Adipocyte (in vitro differentiated cells): ENCODE data around the gene PHLPP2.

Source experiments
- DNase-seq: peaks from one replicate; pipeline ENCODE4 v3.0.0-alpha.2; 2015; ENCODE audit warnings: low read depth
- H3K27me3 ChIP-seq: replicated peaks from 2 replicates; pipeline ENCODE4 v1.7.0; 2013; ENCODE audit warnings: mild to moderate bottlenecking, low read length, moderate library complexity; ENCODE audit not compliant: control insufficient read depth, insufficient read depth
- H3K36me3 ChIP-seq: 2 replicates; pipeline ENCODE4 v1.7.0; 2013; ENCODE audit warnings: low read length, mild to moderate bottlenecking, moderate library complexity; ENCODE audit not compliant: control insufficient read depth, insufficient read depth, severe bottlenecking
- H3K4me1 ChIP-seq: 2 replicates; pipeline ENCODE4 v1.7.0; 2013; ENCODE audit warnings: mild to moderate bottlenecking, low read length, moderate library complexity; ENCODE audit not compliant: control insufficient read depth, insufficient read depth
- H3K4me3 ChIP-seq: 2 replicates; pipeline ENCODE4 v1.7.0; 2013; ENCODE audit warnings: mild to moderate bottlenecking, low read length, moderate library complexity
- H3K9ac ChIP-seq: 2 replicates; pipeline ENCODE4 v1.7.0; 2013; ENCODE audit warnings: mild to moderate bottlenecking, low read length, moderate library complexity
- H3K9me3 ChIP-seq: 2 replicates; pipeline ENCODE4 v1.7.0; 2013; ENCODE audit warnings: mild to moderate bottlenecking, low read length, moderate library complexity; ENCODE audit not compliant: control insufficient read depth

The PHLPP2 gene

DNA sequence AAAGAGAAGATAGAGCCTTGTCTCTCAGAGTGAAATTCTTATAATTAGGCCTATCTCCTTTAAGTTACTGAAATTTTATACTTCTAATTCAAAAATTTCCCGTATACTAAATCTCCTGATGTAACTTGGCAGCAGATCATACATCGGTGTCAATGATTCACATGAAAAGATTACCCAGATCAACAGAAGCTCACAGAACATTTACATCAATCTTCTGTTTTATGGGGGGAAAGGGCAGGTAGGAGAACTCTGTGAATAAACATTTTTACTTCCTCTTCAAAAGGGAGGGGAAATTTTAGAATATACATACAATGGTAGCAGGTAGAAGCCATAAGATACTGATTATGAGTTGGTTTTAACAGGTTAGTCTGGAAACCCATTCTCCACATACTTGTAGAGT, 43.1 kb downstream of the PHLPP2 start:
- peaks cover 55% of the 10 kb centered on the region for H3K36me3 ChIP-seq
- H3K4me1 ChIP-seq: no peaks in the 10 kb centered on the region
- no peak for DNase-seq
- H3K4me3 ChIP-seq: no peak overlapping the region
- H3K9ac ChIP-seq: no peak overlapping the region
- no peaks in the 10 kb centered on the region for H3K27me3 ChIP-seq
- H3K9me3 ChIP-seq: no peaks in the 10 kb centered on the region

DNA sequence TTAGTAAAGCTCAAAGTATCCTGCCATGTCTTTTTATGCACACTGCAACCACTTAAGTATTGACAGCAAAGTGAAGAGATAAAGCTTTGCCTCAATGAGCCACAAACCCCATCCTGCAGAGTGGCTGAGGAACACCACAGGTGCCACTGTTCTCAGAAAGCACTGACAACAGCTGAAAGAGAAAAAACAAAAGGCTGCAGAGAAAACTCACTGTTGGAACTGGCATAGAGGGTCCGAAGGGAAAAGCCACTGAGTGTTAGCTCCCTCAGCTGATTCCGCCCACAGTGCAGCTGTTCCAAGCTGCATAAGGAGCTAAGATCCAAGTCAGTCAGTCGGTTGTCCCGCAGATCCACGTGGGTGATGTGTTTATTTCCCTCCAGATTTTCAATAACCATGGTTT, 48.3 kb downstream of the PHLPP2 start:
- no peak overlapping the region for H3K9ac ChIP-seq
- no peaks in the 10 kb centered on the region for H3K27me3 ChIP-seq
- peaks cover 2% of the 10 kb centered on the region for H3K9me3 ChIP-seq
- H3K36me3 ChIP-seq: peaks cover 87% of the 10 kb centered on the region
- no peak for DNase-seq
- H3K4me3 ChIP-seq: no peak overlapping the region
- H3K4me1 ChIP-seq: no peaks in the 10 kb centered on the region

DNA sequence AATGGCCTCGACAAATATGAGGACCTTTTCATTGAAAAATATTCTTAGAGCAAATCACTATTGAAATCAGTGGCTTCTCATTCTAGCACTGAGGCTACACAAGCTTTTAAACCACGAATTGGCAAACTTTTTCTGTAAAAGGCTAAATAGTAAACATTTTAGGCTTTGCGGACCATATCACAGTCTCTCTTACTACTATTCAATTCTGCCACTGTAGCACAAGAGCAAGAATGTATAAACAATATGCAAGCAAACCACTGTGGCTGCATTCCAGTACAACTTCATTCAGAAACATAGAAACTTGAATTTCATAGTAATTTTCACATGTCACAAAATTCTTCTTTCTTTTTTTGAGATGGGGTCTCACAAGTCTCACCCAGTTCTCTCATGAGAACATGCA, 49.1 kb downstream of the PHLPP2 start:
- DNase-seq: peak; percentile 17
- peaks cover 86% of the 10 kb centered on the region for H3K36me3 ChIP-seq
- H3K27me3 ChIP-seq: no peaks in the 10 kb centered on the region
- H3K4me3 ChIP-seq: no peak overlapping the region
- H3K4me1 ChIP-seq: no peaks in the 10 kb centered on the region
- no peak overlapping the region for H3K9ac ChIP-seq
- H3K9me3 ChIP-seq: peaks cover 2% of the 10 kb centered on the region

DNA sequence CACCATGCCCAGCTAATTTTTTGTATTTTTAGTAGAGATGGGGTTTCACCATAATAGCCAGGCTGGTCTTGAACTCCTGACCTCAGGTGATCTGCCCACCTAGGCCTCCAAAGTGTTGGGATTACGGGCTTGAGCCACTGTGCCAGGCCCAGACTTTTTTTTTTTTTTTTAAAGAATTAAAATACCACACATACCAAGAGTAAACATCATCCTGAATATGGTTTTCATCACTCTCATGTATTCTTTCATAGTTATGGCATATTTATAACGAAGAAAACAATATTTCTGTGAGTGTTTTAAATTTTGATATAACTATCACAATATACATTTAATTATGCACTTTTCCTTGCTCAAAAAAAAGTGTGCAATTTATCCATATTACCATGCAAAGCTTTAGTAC, 50.3 kb downstream of the PHLPP2 start:
- peak; percentile 17 for DNase-seq
- Histone ChIP-seq H3K27me3 (no peaks in the 10 kb centered on the region), H3K9me3 (peaks cover 2% of the 10 kb centered on the region), H3K9ac (no peak overlapping the region), H3K4me3 (no peak overlapping the region), H3K36me3 (peaks cover 86% of the 10 kb centered on the region), H3K4me1 (no peaks in the 10 kb centered on the region)

DNA sequence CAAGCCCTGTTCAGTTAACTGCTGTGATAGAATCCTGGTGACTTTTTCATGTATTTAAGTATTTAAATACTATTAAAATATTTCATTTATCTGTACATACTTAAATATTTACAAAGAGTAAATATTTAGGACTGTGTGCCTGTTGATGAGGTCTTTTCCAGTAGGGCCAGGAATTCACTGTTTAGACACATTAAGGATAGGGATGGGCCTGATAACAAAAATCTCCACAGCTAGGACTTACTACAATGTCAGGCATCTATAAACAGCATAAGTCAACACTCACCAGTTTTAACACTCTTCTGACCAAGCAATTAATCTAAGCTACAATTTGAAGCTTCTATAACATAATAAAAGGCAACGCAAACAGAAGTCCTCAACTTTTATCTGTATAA, 50.9 kb downstream of the PHLPP2 start:
- H3K36me3 ChIP-seq: peaks cover 86% of the 10 kb centered on the region

DNA sequence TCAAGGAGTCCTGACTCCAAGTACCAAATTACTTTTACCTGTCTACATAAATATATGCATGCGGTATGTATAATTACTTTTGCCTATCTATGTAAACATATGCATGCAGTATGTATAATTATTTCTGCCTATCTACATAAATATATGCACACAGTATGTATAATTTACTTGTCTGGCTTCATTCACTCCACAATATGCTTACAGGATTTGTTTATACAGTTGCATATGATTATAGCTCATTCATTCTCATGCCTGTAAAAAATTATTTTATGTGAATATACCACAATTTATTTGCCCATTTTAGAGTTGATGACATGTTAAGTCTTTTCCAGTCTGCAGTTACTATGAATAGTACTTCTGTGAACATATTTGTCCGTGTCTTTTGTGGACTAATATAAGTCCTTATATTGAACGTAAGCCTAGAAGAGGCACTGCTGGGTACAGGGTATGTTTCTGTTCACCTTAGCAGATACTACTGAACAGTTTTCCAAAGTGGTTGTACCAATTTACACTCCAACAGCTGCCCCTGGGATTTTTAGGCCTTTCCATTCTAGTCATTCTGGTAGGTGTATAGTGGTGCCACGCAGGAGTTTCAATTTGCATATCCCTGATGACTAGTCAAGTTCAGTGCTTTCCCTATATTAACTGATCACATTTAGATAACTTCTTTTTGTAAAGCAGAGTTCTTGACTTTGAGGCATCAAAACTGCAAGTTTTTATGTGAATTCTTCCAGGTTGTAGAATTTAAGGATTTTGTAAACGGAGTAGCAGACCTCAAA, 51.5 kb downstream of the PHLPP2 start:
- Histone ChIP-seq H3K4me3 (no peak overlapping the region), H3K9me3 (peaks cover 2% of the 10 kb centered on the region), H3K36me3 (peaks cover 83% of the 10 kb centered on the region), H3K27me3 (no peaks in the 10 kb centered on the region), H3K4me1 (no peaks in the 10 kb centered on the region), H3K9ac (no peak overlapping the region)
- no peak for DNase-seq

More for the DNA sequence above, 50.9 kb downstream of the PHLPP2 start:
- no peak overlapping the region for H3K9ac ChIP-seq
- H3K4me3 ChIP-seq: no peak overlapping the region
- peaks cover 2% of the 10 kb centered on the region for H3K9me3 ChIP-seq
- no peaks in the 10 kb centered on the region for H3K27me3 ChIP-seq
- no peak for DNase-seq
- H3K4me1 ChIP-seq: no peaks in the 10 kb centered on the region

DNA sequence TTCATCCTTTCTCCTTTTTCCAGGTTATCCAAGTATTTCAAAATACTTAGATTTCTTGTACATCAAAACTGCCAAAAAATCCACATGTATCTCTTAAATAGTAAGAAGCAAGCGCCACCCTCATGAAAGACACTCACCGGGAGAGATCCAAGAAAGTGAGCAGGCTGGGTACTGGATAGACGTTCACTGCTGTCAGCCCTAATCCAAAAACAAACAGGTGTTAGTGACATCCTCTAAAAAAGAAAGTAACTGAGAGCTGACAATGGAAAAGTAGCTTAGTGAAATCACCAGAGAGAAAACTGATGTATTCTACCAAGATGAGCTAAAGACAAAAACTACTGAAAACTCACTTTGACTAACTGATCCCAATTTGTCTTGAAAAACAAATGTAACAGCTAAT, 52.4 kb downstream of the PHLPP2 start:
- Histone ChIP-seq H3K9me3 (peaks cover 2% of the 10 kb centered on the region), H3K4me3 (no peak overlapping the region), H3K4me1 (peaks cover 3% of the 10 kb centered on the region), H3K9ac (no peak overlapping the region), H3K27me3 (no peaks in the 10 kb centered on the region), H3K36me3 (peaks cover 78% of the 10 kb centered on the region)
- DNase-seq: no peak

DNA sequence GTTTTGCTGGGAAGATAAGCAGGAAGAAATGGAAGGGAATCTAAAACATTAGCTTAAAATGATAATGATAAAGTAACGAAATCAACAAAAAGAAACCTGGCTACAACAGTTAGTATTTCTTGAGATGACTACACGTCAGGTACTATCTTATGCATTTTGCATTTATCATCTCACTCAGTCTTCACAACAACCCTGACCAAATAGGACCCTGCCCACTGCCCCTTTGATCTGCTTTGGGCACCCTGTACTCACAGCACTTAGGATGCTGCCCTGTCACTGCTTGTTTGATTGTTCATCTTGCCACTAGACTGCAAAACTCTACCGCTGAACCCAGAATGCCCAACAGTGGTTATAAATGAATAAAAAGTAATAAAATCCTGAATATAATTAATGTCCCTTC, 53.3 kb downstream of the PHLPP2 start:
- Histone ChIP-seq H3K9ac (no peak overlapping the region), H3K27me3 (no peaks in the 10 kb centered on the region), H3K36me3 (peaks cover 80% of the 10 kb centered on the region), H3K9me3 (peaks cover 2% of the 10 kb centered on the region), H3K4me3 (no peak overlapping the region), H3K4me1 (peaks cover 13% of the 10 kb centered on the region)
- DNase-seq: no peak

DNA sequence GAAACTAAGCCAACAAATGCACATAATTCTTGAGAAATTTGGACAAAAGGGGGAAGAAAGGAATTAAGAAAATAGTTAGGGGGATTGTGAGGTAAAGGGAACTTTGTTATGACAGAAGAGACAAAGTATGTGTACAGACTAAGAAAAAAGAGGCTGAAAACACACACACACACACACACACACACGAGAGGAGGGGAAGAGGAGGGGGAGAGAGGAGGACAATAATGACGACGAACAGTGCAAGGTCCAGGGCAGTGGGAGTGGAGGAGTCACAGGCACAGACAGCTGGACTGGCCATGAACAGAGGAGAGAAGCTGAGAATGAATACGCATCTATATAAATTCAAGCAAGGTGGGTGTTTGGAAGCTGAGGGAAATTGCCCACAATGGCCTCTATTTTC, 54.0 kb downstream of the PHLPP2 start:
- no peak overlapping the region for H3K9ac ChIP-seq
- H3K27me3 ChIP-seq: no peaks in the 10 kb centered on the region
- H3K9me3 ChIP-seq: peaks cover 2% of the 10 kb centered on the region
- H3K36me3 ChIP-seq: peaks cover 80% of the 10 kb centered on the region
- no peak overlapping the region for H3K4me3 ChIP-seq
- peaks cover 13% of the 10 kb centered on the region for H3K4me1 ChIP-seq
- no peak for DNase-seq

DNA sequence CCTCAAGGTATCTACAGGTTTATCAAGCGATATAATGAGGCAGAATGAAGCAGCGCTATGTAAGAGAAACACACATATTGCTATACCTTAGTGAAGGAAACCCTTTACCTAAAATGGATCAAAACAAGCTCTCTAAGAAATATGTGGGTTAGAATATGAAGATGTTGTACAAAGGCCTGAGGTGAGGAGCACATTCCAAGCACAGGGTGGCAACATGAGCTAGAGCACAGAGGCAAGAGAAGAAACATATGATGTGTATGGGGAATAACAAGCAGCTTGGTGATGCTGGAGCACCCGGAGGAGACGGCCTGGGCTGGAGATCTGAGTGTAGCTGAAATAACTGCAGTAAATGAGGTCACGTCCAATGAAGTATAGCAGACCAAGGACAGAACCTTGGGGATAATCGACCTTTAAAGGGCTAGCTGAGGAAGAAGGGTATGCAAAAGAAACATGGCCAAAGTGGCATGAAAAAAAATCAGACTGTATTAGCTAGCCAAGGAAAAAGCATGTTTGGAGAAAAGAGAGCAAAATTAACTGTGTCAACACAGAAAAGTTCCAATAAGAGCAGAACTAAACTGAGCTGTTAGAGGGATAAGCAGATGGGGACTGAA, 54.5 kb downstream of the PHLPP2 start:
- H3K4me1 ChIP-seq: peaks cover 13% of the 10 kb centered on the region
- DNase-seq: no peak
- H3K9me3 ChIP-seq: peaks cover 2% of the 10 kb centered on the region
- H3K27me3 ChIP-seq: no peaks in the 10 kb centered on the region
- H3K4me3 ChIP-seq: no peak overlapping the region
- H3K36me3 ChIP-seq: peaks cover 80% of the 10 kb centered on the region
- H3K9ac ChIP-seq: no peak overlapping the region

DNA sequence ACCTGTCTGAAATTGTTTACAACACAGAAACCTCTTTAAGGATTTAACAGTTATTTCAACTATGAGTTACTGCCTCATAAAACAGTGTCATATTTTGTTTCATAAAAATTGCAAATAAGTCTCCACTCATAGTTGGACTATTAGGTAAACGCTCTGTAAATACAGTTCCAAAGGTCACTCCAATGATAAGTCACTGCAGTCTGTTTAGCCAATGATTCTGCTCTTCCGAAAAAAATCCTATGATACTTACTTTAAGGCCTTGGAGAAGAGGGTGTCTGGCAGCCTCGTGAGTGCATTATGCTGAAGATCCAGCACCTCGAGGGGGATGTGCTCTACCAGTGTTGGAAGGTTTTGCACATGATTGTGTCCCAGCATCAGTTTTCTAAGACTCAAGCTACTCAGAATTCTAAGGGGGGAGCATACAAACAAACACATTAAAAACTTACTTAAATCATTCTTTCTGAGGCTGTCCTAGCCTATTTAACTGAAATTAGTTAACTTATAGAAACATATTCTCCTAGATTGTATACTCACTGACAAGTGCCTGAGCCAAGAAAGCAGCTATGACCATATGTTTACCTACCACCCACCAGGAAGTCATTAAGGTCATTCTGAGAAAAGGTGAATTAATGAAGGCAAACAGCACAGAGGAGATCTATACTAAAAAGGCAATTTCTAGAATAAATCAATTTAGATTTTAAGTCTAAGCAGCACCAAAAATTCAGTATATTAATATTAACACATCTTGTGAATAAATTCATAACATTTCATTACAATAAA, 57.4 kb downstream of the PHLPP2 start:
- DNase-seq: no peak
- Histone ChIP-seq H3K9me3 (no peaks in the 10 kb centered on the region), H3K9ac (no peak overlapping the region), H3K4me1 (peaks cover 13% of the 10 kb centered on the region), H3K4me3 (no peak overlapping the region), H3K27me3 (no peaks in the 10 kb centered on the region), H3K36me3 (peaks cover 84% of the 10 kb centered on the region)
